Trophoblast cell (in vitro differentiated cells and primary cell): ENCODE measurements around the gene AASDH. TPM values are rescaled to one million over a fixed set of nuclear protein-coding genes. Genes with fewer than 3 reads are reported as not detected.
A peak's percentile ranks its signal among the peaks of the same experiment; 100 is the strongest.

ENCODE experiments used
- DNase-seq, 2 donors: peaks; one replicate each; pipeline ENCODE4 v3.0.0-alpha.2; 2016
- H2AFZ ChIP-seq: 2 replicates; pipeline ENCODE4 v1.6.1; 2013; ENCODE audit warnings: low read length, moderate library complexity, mild to moderate bottlenecking; ENCODE audit not compliant: insufficient read depth, poor library complexity
- H2AK5ac ChIP-seq: 2 replicates; pipeline ENCODE4 v1.6.1; 2013; ENCODE audit warnings: mild to moderate bottlenecking, low read length
- H2BK120ac ChIP-seq: 2 replicates; pipeline ENCODE4 v1.6.1; 2013; ENCODE audit warnings: low read length, mild to moderate bottlenecking, moderate library complexity; ENCODE audit not compliant: insufficient read depth, poor library complexity
- H2BK12ac ChIP-seq: 2 replicates; pipeline ENCODE4 v1.6.1; 2013; ENCODE audit warnings: mild to moderate bottlenecking, low read length, moderate library complexity
- H2BK5ac ChIP-seq: 2 replicates; pipeline ENCODE4 v1.6.1; 2013; ENCODE audit warnings: low read length, low read depth, moderate library complexity, mild to moderate bottlenecking; ENCODE audit not compliant: poor library complexity
- H3K14ac ChIP-seq: 2 replicates; pipeline ENCODE4 v1.6.1; 2013; ENCODE audit warnings: mild to moderate bottlenecking, low read length
- H3K18ac ChIP-seq: 2 replicates; pipeline ENCODE4 v1.6.1; 2013; ENCODE audit warnings: mild to moderate bottlenecking, low read length
- H3K23ac ChIP-seq: 2 replicates; pipeline ENCODE4 v1.6.1; 2013; ENCODE audit warnings: low read length
- H3K27ac ChIP-seq: 2 replicates; pipeline ENCODE4 v1.5.1; 2013; ENCODE audit warnings: low read depth, mild to moderate bottlenecking, inconsistent platforms, low read length, moderate library complexity
- H3K27me3 ChIP-seq: 2 replicates; pipeline ENCODE4 v1.6.1; 2013; ENCODE audit warnings: inconsistent platforms, mild to moderate bottlenecking, low read length, moderate library complexity; ENCODE audit not compliant: insufficient read depth
- H3K36me3 ChIP-seq, 2 experiments: 1 replicate in 1 of 2; 2 replicates in 1 of 2; pipeline ENCODE4 v1.6.1; 2013; ENCODE audit warnings: low read length in 2 of 2, mild to moderate bottlenecking in 2 of 2, moderate library complexity in 1 of 2; ENCODE audit not compliant: insufficient read depth in 2 of 2, control insufficient read depth in 1 of 2
- H3K4ac ChIP-seq: 2 replicates; pipeline ENCODE4 v1.6.1; 2013; ENCODE audit warnings: low read depth, mild to moderate bottlenecking, low read length, moderate library complexity
- H3K4me1 ChIP-seq, 2 experiments: 1 replicate in 1 of 2; 2 replicates in 1 of 2; pipeline ENCODE4 v1.6.1; 2013; ENCODE audit warnings: low read length in 2 of 2, mild to moderate bottlenecking in 2 of 2, moderate library complexity in 1 of 2; ENCODE audit not compliant: insufficient read depth in 2 of 2, control insufficient read depth in 1 of 2
- H3K4me2 ChIP-seq: 2 replicates; pipeline ENCODE4 v1.6.1; 2013; ENCODE audit warnings: inconsistent platforms, mild to moderate bottlenecking, low read length, moderate library complexity
- H3K4me3 ChIP-seq: 2 replicates; pipeline ENCODE4 v1.5.1; 2013; ENCODE audit warnings: mild to moderate bottlenecking, low read depth, low read length, inconsistent platforms
- H3K79me1 ChIP-seq: one replicate; pipeline ENCODE4 v1.6.1; 2013; ENCODE audit warnings: low read length
- H3K79me2 ChIP-seq: 2 replicates; pipeline ENCODE4 v1.6.1; 2013; ENCODE audit warnings: low read length, mild to moderate bottlenecking; ENCODE audit not compliant: control insufficient read depth, insufficient read depth, poor library complexity
- H3K9ac ChIP-seq: 2 replicates; pipeline ENCODE4 v1.6.1; 2013; ENCODE audit warnings: mild to moderate bottlenecking, low read length
- H3K9me3 ChIP-seq: 2 replicates; pipeline ENCODE4 v1.6.1; 2013; ENCODE audit warnings: low read depth, mild to moderate bottlenecking, control low read depth, inconsistent platforms, low read length; ENCODE audit not compliant: insufficient read depth
- H4K12ac ChIP-seq: 2 replicates; pipeline ENCODE4 v1.6.1; 2013; ENCODE audit warnings: low read depth, mild to moderate bottlenecking, low read length, moderate library complexity
- H4K8ac ChIP-seq: 2 replicates; pipeline ENCODE4 v1.6.1; 2013; ENCODE audit warnings: low read depth, mild to moderate bottlenecking, low read length, moderate library complexity
- H4K91ac ChIP-seq: one replicate; pipeline ENCODE4 v1.6.1; 2013; ENCODE audit warnings: low read depth, mild to moderate bottlenecking, low read length, moderate library complexity
- WGBS: extraction: QIAGEN DNeasy Blood & Tissue Kit; methylation state at CpG from one replicate; pipeline ENCODE4 v1.1.7; 2013; ENCODE audit warnings: missing lambda C conversion rate; ENCODE audit not compliant: insufficient read length, insufficient coverage; ENCODE audit errors: extremely low coverage; 5-methylcytosine and 5-hydroxymethylcytosine counted together
- polyA plus RNA-seq: library from polyadenylated mRNA; stranded (reverse); fragments of 200-250 nt; gene quantifications from 2 replicates; pipeline ENCODE4 v1.2.3, GENCODE V29; 2013

The AASDH gene
- polyA plus RNA-seq: 4.8 and 4.9 TPM in 2 replicates

- H3K4me2 ChIP-seq: peak within 1 kb of the TSS; percentile 96
- H3K27me3 ChIP-seq: no peaks in the 10 kb centered on the region
- peaks cover 2% of the 10 kb centered on the region in 2 experiments for H3K4me1 ChIP-seq
- peak within 1 kb of the TSS; percentile 92 for H3K27ac ChIP-seq
- peak within 1 kb of the TSS; percentile 54 for H2BK12ac ChIP-seq
- H3K4me3 ChIP-seq: peak within 1 kb of the TSS; percentile 95
- peak within 1 kb of the TSS; percentile 98 for H2AFZ ChIP-seq
- WGBS: no CpG with 5 or more reads among the region's 57 CpGs
- H3K79me1 ChIP-seq: peaks cover 6% of the 10 kb centered on the region
- H3K9me3 ChIP-seq: no peaks in the 10 kb centered on the region
- no peaks in the 10 kb centered on the region for H3K36me3 ChIP-seq
- peak within 1 kb of the TSS; percentile 87 for H3K18ac ChIP-seq
- H4K12ac ChIP-seq: peak within 1 kb of the TSS; percentile 99
- peak within 1 kb of the TSS; percentile 79 for H2BK5ac ChIP-seq
- H4K8ac ChIP-seq: peak within 1 kb of the TSS; percentile 99
- peak; percentile 98 to 99 for DNase-seq
- no peak within 1 kb of the TSS for H3K23ac ChIP-seq
- peak within 1 kb of the TSS; percentile 94 for H2BK120ac ChIP-seq
- peak within 1 kb of the TSS; percentile 89 for H4K91ac ChIP-seq
- no peak within 1 kb of the TSS for H2AK5ac ChIP-seq
- H3K4ac ChIP-seq: peak within 1 kb of the TSS; percentile 68
- H3K79me2 ChIP-seq: peaks cover 2% of the 10 kb centered on the region
- peak within 1 kb of the TSS; percentile 98 for H3K9ac ChIP-seq
- H3K14ac ChIP-seq: peak within 1 kb of the TSS; percentile 85
These were observed at the start of gene AASDH for GRCh38 chr4:56387023-56388001. TSS of gene AASDH (minus strand) at chr4:56387491. CDS start at chr4:56384299, 3,192 bp downstream.

DNA sequence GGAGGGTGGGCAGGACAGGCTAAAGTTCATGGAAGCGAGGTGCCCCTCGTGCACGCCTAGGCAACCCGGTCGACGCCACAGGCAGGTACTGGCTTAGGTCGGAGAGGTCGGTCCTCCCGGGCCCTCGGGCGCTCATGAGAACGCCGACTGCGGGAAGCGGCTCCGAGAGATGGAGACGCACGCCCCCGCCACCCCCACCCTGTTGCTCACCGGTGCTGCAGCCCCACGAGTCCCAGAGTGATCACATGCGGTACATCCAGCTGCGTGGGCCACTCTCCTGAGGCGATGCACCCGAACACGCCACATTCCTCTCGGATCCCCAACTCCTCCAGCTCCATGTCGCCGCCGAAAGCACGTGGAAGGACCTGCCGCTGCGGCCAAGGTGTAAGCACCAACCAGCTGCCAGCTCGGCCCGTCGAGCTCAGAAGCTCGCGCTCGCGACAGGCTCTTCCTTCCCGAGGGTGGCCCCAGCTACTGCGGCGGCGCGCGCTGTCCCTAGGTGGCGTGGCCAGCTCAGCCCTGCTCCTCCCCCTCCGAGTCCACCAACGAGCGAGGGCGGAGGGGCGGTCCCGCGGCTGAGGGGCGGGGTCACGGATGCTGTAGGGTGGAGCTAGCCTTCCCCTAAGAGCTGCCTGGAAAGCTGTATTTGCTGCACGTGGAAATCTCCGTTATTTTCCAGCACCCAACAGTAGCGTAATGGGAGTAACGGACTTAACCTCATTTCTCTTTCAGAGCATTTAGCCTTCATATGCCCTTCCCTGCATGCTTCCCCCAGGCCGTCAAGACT, 48.0 kb upstream of the AASDH start, which contains the start of gene PPAT:
Gene PPAT (minus strand): TSS at position 476 of the 787 bp plus-strand sequence. CDS start 138 bp downstream, at position 338.
- Histone ChIP-seq H2BK120ac (peak within 1 kb of the TSS; percentile 67), H2AFZ (peak within 1 kb of the TSS; percentile 100), H3K79me2 (peaks cover 12% of the 10 kb centered on the region), H3K14ac (peak within 1 kb of the TSS; percentile 78), H2AK5ac (peak within 1 kb of the TSS; percentile 8), H3K4me1 (peaks cover 0 to 2% of the 10 kb centered on the region in 2 experiments), H2BK5ac (peak within 1 kb of the TSS; percentile 80), H4K91ac (peak within 1 kb of the TSS; percentile 86), H4K8ac (peak within 1 kb of the TSS; percentile 86), H3K18ac (peak within 1 kb of the TSS; percentile 50), H3K27me3 (no peaks in the 10 kb centered on the region), H4K12ac (peak within 1 kb of the TSS; percentile 20), H3K4me3 (peak within 1 kb of the TSS; percentile 93), H2BK12ac (no peak within 1 kb of the TSS), H3K36me3 (no peaks in the 10 kb centered on the region), H3K4me2 (peak within 1 kb of the TSS; percentile 92), H3K79me1 (peaks cover 7% of the 10 kb centered on the region), H3K9ac (peak within 1 kb of the TSS; percentile 68), H3K4ac (peak within 1 kb of the TSS; percentile 36), H3K23ac (no peak within 1 kb of the TSS), H3K9me3 (no peaks in the 10 kb centered on the region), H3K27ac (peak within 1 kb of the TSS; percentile 93)
- peak; percentile 99 for DNase-seq
- WGBS: no CpG with 5 or more reads among the region's 61 CpGs

DNA sequence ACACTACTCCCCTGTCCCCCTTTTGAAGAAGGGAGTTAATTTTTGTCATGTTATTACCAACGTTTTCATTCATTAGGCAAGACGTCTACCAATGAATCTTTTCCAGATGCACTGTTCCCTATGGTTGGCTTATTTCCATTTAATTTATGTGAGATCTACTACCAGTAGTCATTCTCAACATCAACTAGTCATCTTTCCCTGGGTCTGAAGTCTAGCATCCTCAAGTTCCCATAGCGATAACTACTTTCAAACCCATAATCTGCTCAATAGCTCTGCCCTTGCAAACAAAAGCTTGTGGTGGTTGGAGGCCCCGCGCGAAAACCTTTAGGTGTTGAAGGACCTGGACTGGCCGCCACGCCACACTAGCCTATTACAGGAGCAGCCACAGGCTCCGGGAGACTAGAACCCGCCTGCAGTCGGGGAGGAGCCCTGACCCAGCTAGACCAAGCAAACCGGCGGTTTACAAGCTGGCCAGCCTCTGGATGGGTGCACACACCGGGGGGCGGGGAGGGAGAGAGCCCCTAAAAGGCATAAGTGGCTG, 47.4 kb upstream of the AASDH start:
- H3K9me3 ChIP-seq: no peaks in the 10 kb centered on the region
- H4K12ac ChIP-seq: no peak overlapping the region
- peak overlapping the region; percentile 78 for H2AFZ ChIP-seq
- peak overlapping the region; percentile 93 for H3K4me3 ChIP-seq
- no peak overlapping the region for H2BK12ac ChIP-seq
- H3K4me2 ChIP-seq: peak overlapping the region; percentile 90
- no peaks in the 10 kb centered on the region for H3K36me3 ChIP-seq
- H2BK120ac ChIP-seq: no peak overlapping the region
- H4K91ac ChIP-seq: peak overlapping the region; percentile 41
- peaks cover 0 to 2% of the 10 kb centered on the region in 2 experiments for H3K4me1 ChIP-seq
- peak overlapping the region; percentile 55 for H3K27ac ChIP-seq
- peaks cover 7% of the 10 kb centered on the region for H3K79me1 ChIP-seq
- no CpG with 5 or more reads among the region's 15 CpGs for WGBS
- H3K9ac ChIP-seq: peak overlapping the region; percentile 68
- peak overlapping the region; percentile 43 for H3K14ac ChIP-seq
- no peaks in the 10 kb centered on the region for H3K27me3 ChIP-seq
- H2AK5ac ChIP-seq: no peak overlapping the region
- peak overlapping the region; percentile 22 for H4K8ac ChIP-seq
- no peak overlapping the region for H3K23ac ChIP-seq
- peak overlapping the region; percentile 36 for H3K4ac ChIP-seq
- H3K79me2 ChIP-seq: peaks cover 14% of the 10 kb centered on the region
- no peak overlapping the region for H3K18ac ChIP-seq
- DNase-seq: peak; percentile 31 to 48
- no peak overlapping the region for H2BK5ac ChIP-seq

DNA sequence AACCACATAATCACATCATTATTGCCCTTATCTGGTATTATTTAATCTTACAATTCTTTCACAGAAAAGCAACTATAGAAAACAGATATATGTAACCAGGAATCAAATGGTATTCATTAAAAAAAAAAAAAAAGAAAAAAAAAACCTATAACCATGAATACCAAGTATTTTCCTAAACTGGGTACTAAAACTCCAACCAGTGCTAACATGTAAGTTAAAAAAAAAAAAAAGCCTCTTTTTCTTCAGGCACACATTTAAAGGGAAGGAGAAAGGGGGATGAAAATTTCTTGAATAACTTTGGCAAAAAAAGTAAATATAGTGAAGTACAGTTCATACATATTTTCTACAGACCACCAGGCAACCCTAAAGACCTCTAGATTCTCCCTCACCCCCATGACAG, 46.0 kb upstream of the AASDH start:
- Histone ChIP-seq H4K8ac (no peak overlapping the region), H3K4ac (peak overlapping the region; percentile 67), H3K27me3 (no peaks in the 10 kb centered on the region), H2BK120ac (no peak overlapping the region), H2AFZ (no peak overlapping the region), H3K9ac (no peak overlapping the region), H2BK12ac (no peak overlapping the region), H3K79me1 (peaks cover 7% of the 10 kb centered on the region), H3K18ac (no peak overlapping the region), H3K36me3 (no peaks in the 10 kb centered on the region), H3K14ac (no peak overlapping the region), H3K9me3 (no peaks in the 10 kb centered on the region), H4K91ac (no peak overlapping the region), H3K27ac (no peak overlapping the region), H3K4me2 (no peak overlapping the region), H3K4me3 (no peak overlapping the region), H3K23ac (no peak overlapping the region), H2BK5ac (no peak overlapping the region), H3K4me1 (peaks cover 0 to 2% of the 10 kb centered on the region in 2 experiments), H3K79me2 (peaks cover 12% of the 10 kb centered on the region), H4K12ac (no peak overlapping the region), H2AK5ac (no peak overlapping the region)
- no peak for DNase-seq
